NCI-H1694 treated with DMSO at 0.1 percent for 48 hours (cell line): ENCODE results near the gene PREX1.
"Not testable (repeated sequence)": the region's sequence is repeated elsewhere in the genome, so short reads cannot be mapped to it uniquely, and the experiment has no call there.

Experiments used
- DNase-seq: peaks from one replicate; lab custom pipeline; 2025; lab: John Stamatoyannopoulos, UW

PREX1 gene

GRCh38 chr20:48826480-48826879 lies 1.3 kb downstream of the PREX1 start:
- not testable (repeated sequence) for DNase-seq

GRCh38 chr20:48826069-48826468 lies 1.7 kb downstream of the PREX1 start:
- no peak for DNase-seq

DNA sequence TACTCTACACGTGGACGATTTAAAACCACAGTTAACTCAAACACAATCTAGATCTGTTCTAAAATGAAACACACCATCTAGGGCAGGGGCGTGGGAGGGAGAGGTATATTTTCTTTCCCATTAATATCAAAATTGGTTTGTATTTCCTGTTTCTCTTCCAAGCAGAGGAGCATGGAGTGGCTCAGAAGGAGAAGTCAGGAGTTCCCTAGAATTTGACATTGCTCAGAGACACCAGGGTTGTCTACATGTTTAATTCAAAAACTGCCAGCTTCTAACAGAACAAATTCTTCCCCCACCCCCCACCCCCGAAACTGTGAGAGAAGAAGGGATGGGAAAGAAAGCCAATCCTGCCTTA lies 2.3 kb downstream of the PREX1 start:
- no peak for DNase-seq

- DNase-seq = no peak
Measured at GRCh38 chr20:48824830-48825565, 2.8 kb downstream of the PREX1 start.

- DNase-seq = no peak
Measured at GRCh38 chr20:48823960-48824498, 3.8 kb downstream of the PREX1 start.

DNA sequence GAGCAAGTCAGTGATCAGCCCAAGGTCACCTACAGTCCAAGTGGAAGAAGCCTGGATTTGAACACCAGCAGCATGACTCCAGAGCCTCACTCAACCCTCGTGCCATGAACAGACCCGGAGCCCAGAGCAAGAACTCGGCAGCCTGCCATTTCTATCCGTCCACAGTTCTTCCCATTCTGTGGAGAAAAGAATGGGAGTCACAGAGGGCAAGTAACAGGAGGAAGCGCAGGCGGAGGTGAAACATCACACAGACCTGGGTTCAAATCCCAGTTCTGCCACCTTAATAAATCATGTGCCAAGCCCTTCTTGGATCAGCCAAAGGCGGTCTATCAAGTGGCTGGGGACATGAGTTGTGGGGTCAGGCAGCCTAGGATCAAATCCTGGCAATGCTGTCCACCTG lies 4.3 kb downstream of the PREX1 start:
- no peak for DNase-seq

GRCh38 chr20:48822879-48823385 lies 4.9 kb downstream of the PREX1 start:
- DNase-seq = no peak

- DNase-seq = no peak
Measured at GRCh38 chr20:48822178-48822577, 5.6 kb downstream of the PREX1 start.

DNA sequence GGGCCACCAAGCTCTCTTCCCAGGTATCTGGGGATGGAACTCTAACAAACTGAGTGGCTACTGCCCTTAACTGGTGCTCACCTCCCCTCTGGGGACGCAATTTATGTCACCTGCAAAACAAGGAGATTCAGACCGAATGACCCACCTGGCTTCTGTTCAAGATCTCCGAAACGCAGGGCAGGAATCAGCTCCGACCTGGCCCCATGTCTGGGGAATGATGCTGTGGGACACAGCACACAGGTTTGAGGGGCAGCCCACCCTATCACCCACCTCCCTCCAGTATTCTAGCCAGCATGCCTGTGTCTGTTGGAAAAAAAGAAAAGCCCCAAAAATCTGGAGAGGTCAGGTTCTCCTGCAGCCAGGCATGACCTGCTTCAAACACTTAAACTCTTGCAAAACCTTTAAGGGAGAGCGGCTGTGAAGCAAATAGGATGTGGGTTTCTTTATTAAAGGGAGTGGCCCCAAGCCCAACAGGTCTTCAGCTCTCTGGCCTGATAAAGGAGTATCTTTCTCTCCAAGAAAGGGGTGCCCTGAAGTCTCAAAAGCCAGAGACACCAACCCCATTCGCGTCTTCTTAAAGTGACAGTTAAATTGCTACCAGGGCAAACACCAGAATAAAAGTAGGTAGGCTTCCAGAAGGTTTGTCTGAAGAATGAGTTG lies 6.4 kb downstream of the PREX1 start:
- DNase-seq = no peak

DNA sequence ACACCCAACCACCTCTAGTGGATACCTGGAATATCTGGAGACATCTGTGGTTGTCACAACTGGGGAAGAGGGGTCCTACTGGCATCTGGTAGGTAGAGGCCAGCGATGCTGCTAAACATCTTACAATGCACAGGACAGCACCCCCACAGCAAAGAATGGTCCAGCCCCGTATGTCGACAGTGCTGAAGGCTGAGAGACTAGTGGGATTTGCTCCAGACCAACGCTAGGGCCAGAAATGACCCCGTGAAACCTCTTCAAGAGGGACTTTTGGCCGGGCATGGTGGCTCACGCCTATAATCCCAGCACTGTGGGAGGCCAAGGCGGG lies 7.2 kb downstream of the PREX1 start:
- no peak for DNase-seq

DNA sequence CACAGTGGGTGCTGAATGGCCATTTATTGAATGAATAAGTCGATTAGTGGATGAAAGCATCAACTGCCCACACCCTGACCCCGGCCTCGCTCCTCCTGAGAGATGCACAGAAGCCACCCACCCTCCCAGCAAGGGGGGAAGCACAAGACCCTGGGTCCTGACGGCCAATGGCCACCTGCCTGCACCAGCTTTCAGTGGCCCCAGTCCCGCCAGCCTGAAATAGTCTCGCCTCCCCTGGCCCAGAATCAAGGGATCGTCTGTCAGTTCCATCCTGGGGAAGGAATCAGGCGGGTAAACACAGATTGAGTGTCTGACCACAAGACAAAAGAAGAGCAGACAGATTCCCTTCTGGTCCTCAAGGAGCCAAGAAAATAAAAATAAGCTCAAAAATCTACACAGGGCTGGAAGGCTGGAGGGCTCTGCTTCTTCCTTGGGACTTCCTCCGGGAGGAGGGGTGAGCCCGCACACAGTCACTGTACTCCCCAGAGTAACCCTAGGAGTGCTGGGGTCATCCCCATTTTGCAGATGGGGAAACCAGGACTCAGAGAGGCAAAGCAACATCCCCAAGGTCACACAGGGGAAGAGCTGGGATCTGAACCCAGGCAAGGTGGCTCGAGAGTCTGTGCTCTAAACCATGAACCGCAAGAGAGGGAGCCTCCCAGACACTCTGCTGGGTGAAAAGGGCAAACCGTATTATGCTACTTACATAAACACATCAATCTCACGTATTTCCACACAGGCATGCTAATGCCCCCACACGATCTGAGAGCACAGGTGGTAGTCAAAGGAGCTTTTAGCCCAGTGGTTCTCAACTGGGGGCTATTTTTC lies 7.8 kb downstream of the PREX1 start:
- no peak for DNase-seq

DNA sequence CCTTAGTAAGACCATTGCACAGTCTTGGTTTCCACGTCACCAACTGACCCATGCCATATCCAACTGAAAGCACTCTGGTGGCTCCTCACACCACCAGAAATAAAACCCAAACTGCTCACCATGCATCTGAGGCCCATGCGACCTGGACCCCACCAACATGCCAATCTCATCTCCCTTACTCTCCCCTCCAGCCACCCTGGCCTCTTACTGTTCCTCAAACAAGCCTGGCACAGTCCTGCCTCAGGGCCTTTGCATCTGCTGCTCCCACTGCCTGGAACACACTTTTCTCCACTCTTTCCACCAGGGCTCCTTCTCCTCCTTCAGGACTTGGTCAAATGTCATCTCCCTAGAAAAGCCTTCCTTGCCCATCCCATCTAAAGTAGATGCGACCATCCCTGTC lies 8.7 kb downstream of the PREX1 start:
- DNase-seq = no peak

DNA sequence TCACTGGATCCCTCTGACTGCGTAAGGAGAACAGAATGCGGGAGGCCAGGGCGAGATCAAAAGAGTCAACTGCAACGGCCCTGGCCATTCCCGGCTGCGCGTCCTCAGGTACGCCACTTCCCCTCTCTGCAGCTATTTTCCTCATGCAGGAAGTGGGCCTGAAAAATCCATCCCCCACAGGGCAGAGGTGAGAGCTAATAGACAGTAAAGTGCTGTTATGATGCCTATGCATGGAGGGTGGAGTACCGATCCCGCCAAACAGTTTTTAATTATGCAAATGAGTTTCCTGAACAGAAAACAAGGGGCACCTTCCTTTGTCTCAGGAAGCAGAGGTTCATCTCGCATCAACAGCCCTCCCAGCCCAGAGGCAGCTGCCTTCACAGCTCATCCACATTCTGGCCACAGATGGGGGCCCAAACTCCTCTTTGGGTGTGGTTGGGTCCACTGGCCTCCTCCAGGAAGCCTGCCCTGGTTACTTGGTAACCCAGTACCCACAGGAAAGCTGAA lies 9.3 kb downstream of the PREX1 start:
- DNase-seq = no peak

- DNase-seq = no peak
Measured at GRCh38 chr20:48818031-48818370, 9.8 kb downstream of the PREX1 start.

DNA sequence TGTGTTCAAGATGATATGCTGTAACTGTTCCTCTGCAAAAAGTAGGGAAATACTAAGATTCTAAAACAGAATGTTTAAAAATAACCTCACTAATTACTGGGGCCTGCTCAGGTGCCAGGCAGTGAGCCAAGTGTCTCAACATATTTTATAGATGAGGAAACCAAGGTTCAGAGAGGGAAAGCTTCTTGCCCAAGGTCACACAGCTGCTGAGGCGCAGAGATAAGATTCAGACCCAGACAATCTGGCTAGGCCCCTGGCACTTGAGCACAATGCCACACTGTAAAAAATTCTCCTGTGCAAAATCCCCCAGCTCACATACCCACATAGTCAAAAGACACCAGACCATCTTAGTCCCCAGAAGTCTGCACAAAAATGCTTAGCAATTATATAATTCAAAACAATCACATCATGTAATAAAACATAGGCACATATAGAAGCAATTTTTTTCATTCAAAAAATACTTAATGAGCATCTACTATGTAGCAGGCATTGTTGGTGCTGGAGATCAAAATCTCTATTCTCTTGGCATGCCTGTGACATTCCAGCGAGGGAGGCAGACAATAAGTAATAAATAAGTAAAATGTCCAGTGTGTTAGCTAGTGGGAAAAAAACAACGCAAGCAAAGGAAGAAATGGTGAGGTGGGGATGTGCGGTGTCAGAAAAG lies 10.3 kb downstream of the PREX1 start:
- no peak for DNase-seq

DNA sequence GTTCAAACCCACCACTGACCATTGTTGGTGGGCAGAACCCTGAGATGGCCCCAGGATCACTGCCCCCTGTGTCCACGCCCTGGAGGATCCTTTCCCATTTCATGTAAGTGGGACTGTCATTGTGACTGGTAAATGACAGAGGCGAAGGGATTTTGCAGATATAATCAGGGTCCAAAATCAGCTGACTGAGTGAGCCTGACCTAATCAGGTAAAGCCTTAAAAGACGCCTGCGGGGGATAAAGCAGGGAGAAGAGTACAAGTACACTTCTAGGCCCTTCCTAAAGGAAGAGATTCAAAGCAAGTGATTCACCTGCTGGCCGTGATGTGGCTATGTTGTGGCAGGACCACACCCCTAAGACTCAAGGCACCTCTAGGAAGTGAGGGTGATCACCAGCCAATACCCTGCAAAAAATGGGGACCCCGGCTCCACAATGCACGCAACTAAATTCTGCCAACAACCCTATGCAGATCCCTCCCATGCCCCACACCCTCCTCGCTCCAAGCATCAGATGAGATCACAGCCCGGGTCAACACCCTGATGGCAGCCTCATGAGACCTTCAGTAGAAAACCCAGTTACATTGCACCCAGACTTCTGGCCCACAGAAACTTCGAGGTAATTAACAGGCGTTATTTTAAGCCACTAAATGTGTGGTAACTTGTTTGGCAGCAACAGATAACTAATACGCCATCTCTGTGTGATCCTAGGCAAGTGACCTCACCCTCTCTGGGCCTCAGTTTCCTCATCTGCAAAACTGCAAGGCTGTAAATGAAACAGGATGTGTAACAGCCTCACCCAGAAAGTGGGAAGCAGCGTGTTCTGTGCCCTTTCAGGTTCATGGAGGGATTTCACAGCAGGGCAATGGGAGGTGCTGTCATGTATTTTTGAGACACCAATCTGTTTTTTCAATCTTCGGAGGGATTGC lies 11.3 kb downstream of the PREX1 start:
- DNase-seq = no peak

DNA sequence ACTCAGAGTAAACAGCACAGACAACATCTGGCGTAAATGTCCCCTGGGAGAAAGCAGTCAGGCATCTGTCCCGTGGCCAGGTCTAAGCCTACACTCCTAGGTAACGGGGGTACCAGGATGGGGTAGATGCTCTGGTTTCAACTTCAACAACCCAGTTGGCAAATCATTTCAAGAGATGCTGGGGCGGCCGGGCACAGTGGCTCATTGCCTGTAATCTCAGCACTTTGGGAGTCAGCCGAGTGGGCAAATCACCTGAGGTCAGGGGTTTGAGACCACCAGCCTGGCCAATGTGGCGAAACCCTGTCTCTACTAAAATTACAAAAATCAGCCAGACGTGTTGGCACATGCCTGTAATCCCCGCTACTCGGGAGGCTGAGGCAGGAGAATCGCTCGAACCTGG lies 12.3 kb downstream of the PREX1 start:
- no peak for DNase-seq

DNA sequence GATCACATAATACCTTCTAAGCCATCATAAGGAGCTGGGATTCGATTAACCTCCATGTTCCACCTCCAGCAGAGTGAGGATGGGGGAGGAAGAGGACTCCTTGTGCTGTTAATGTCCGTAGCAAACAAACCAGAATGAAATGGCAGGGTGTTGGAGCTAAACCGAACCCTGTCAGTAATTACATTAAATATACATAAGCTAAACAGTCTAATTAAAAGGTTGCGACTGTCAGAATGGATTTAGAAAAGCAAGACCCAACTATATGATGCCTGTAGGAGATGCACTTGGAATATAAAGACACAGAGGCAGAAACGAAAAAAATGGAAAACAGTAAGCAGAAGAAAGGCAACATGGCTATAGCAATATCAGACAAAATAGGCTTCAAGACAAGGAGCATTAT lies 13.2 kb downstream of the PREX1 start:
- no peak for DNase-seq

DNA sequence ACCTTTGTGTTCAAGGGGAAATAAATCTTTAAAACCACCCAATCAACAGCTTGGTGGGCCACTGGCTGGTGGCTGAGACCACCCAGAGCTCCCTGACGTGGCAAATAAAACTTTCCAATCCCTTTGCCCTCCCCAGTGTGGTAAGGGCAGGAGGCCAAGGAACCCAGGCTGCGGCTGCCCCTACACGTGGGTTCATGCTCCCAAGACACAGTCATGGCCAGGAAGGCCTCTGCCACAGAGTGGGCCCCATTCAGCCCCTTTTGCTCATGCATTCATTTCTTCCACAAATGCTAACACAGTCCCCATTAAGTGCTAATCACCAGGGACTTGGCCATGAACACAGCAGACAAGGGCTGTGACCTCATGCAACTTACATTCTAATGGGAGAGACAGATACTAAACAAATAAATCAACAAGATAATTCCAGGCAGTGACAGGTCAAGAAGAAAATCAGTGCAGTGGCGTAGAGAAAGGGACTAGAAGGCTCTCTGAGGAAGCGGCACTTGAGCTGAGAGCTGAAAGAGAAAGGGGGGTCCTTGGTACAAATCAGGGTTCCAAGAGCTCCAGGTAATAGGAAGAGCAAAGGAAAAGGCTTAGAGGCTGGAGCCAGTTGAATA lies 13.8 kb downstream of the PREX1 start:
- DNase-seq = no peak

DNA sequence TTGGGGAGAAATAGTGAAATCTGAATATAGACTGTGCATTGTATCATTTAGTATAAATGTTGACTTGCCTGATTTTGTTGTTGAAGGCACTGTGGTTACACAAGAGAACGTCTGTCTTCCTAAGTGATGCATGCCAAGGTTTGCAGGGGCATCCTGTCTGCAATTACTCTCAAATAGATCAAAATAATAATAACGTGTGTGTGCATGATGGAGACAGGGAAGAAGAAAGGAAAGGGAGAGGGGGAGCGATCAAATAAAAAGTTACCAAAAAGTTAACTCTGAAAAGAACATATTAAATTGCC lies 14.4 kb downstream of the PREX1 start:
- no peak for DNase-seq
